GM23338 (cell line): Measurements from ENCODE around the gene CACTIN. TPM values are rescaled to one million over a fixed set of nuclear protein-coding genes. Genes with fewer than 3 reads are reported as not detected.
A peak's percentile ranks its signal among the peaks of the same experiment; 100 is the strongest.

Experiments used
- ATAC-seq: fragments of 200-7000 bp; cut with Tn5 transposase; 3 replicates; pipeline ENCODE4 v1.9.1; 2020
- DNase-seq: peaks from one replicate; pipeline ENCODE4 v3.0.0-alpha.2; 2015; ENCODE audit warnings: low spot score
- H2AFZ ChIP-seq: fragments of 200-600 bp; sonication (generic); 2 replicates; pipeline ENCODE4 v1.8.0; 2016; ENCODE audit warnings: antibody characterized with exemption, mild to moderate bottlenecking, moderate library complexity
- H3F3A ChIP-seq: fragments of 200-600 bp; sonication (generic); replicated peaks from 2 replicates; pipeline ENCODE4 v1.8.0; 2017; ENCODE audit warnings: antibody characterized with exemption, mixed run types, low read depth
- H3K27ac ChIP-seq: fragments of 200-600 bp; sonication (generic); 2 replicates; pipeline ENCODE4 v1.6.1; 2016; ENCODE audit warnings: low read depth
- H3K27me3 ChIP-seq: fragments of 200-600 bp; sonication (generic); 2 replicates; pipeline ENCODE4 v1.8.0; 2016; ENCODE audit warnings: mild to moderate bottlenecking, mixed run types, moderate library complexity; ENCODE audit not compliant: insufficient read depth
- H3K36me3 ChIP-seq: fragments of 200-600 bp; sonication (generic); 2 replicates; pipeline ENCODE4 v1.8.0; 2016; ENCODE audit warnings: mild to moderate bottlenecking; ENCODE audit not compliant: insufficient read depth
- H3K4me1 ChIP-seq: fragments of 200-600 bp; sonication (generic); 2 replicates; pipeline ENCODE4 v1.8.0; 2016; ENCODE audit warnings: mild to moderate bottlenecking, moderate library complexity; ENCODE audit not compliant: insufficient read depth
- H3K4me2 ChIP-seq: fragments of 200-600 bp; sonication (generic); 2 replicates; pipeline ENCODE4 v1.7.1; 2017; ENCODE audit warnings: mixed run types
- H3K4me3 ChIP-seq: fragments of 200-600 bp; sonication (generic); 2 replicates; pipeline ENCODE4 v1.6.1; 2016; ENCODE audit warnings: mixed run types
- H3K79me2 ChIP-seq: fragments of 200-600 bp; sonication (generic); replicated peaks from 2 replicates; pipeline ENCODE4 v1.8.0; 2017; ENCODE audit warnings: mild to moderate bottlenecking; ENCODE audit not compliant: insufficient read depth
- H3K9me2 ChIP-seq: fragments of 200-600 bp; sonication (generic); 2 replicates; pipeline ENCODE4 v1.8.0; 2017; ENCODE audit not compliant: insufficient read depth
- H4K20me1 ChIP-seq: fragments of 200-600 bp; sonication (generic); replicated peaks from 2 replicates; pipeline ENCODE4 v1.8.0; 2017; ENCODE audit warnings: mild to moderate bottlenecking; ENCODE audit not compliant: insufficient read depth
- H3K27ac Mint-ChIP-seq: 2 replicates; pipeline ENCODE4 v1.8.0; 2020; ENCODE audit warnings: inconsistent platforms, mild to moderate bottlenecking, moderate library complexity, mixed read lengths
- H3K27me3 Mint-ChIP-seq: 3 replicates; pipeline ENCODE4 v1.8.0; 2022; ENCODE audit warnings: low read depth, mild to moderate bottlenecking, moderate library complexity, mixed read lengths, inconsistent platforms; ENCODE audit not compliant: insufficient read depth, poor library complexity
- H3K36me3 Mint-ChIP-seq: 3 replicates; pipeline ENCODE4 v1.8.0; 2021; ENCODE audit warnings: low read depth, mild to moderate bottlenecking, inconsistent platforms, moderate library complexity, mixed read lengths
- H3K4me1 Mint-ChIP-seq: 3 replicates; pipeline ENCODE4 v1.8.0; 2020; ENCODE audit warnings: mild to moderate bottlenecking, inconsistent platforms, mixed read lengths
- H3K4me3 Mint-ChIP-seq: 3 replicates; pipeline ENCODE4 v1.8.0; 2021; ENCODE audit warnings: moderate library complexity, mild to moderate bottlenecking, inconsistent platforms, mixed read lengths
- H3K9me3 Mint-ChIP-seq: 3 replicates; pipeline ENCODE4 v1.8.0; 2020; ENCODE audit warnings: moderate library complexity, mild to moderate bottlenecking, inconsistent platforms, mixed read lengths
- CREB1 ChIP-seq: fragments of 250-450 bp; sonication (Bioruptor Pico); IDR thresholded peaks from 2 replicates; pipeline ENCODE4 v1.5.0; 2020; ENCODE audit warnings: low read depth, mild to moderate bottlenecking, moderate library complexity
- EZH2phosphoT487 ChIP-seq: fragments of 200-600 bp; sonication (generic); IDR thresholded peaks from one replicate; pipeline ENCODE4 v1.8.1; 2018; ENCODE audit warnings: antibody characterized with exemption; ENCODE audit not compliant: unreplicated experiment
- ZNF114 ChIP-seq: fragments of 250-450 bp; sonication (Bioruptor Pico); IDR thresholded peaks from 2 replicates; pipeline ENCODE4 v1.5.0; 2020; ENCODE audit warnings: mild to moderate bottlenecking, moderate library complexity
- polyA plus RNA-seq: library from polyadenylated mRNA; unstranded; fragments of >200 nt; fragmentation: Nextera tagmentation; extraction: Ambion mirVana; gene quantifications from 2 replicates; pipeline ENCODE4 v1.2.1, GENCODE V29; 2016
- total RNA-seq: library from RNA; depleted of rRNA; stranded (reverse); fragments of >200 nt; shearing (Covaris generic); gene quantifications from 2 replicates; pipeline ENCODE4 v1.2.3, GENCODE V29; 2014
- TF ChIP-seq, protein P1 (sequence below), 2 experiments: fragments of 200-600 bp in 1 of 2; sonication (generic) in 1 of 2; conservative IDR thresholded peaks; 2 replicates each; pipeline versions ENCODE4 v1.5.1 to v1.6.1; 2016 to 2017; ENCODE audit warnings: antibody characterized with exemption in 2 of 2, low read depth in 2 of 2, mild to moderate bottlenecking in 2 of 2, moderate library complexity in 1 of 2
- TF ChIP-seq, protein P2 (sequence below): IDR thresholded peaks from one replicate; pipeline ENCODE4 v1.6.1; 2018; ENCODE audit warnings: antibody characterized with exemption; ENCODE audit not compliant: unreplicated experiment

The CACTIN gene
- total and polyA plus RNA-seq, 2 experiments from 2014 or later = 14.3 to 47.4 TPM

DNA sequence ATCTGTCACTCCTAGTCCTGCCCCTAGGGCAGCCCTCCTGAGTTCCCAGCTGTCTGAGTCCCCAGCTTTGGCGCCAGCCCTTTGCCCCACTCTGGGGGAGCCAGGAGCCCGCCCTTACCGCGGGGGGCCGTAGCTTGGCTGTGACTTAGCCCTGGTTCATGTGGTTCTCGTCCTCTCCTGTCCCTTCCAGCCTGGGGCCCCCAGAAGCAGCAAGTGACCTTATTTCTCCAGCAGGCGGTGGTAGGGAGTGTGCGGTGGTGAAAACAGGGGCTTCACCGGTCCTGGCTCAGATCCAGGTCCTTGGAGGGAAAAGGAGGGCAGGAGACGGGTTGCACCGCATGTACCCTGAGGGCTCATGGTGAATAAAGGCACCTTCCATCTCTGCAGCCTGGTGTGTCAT is 33.4 kb downstream of the CACTIN start:
- H3K4me1 ChIP-seq = no peaks in the 10 kb centered on the region
- no peak overlapping the region for H3K4me2 ChIP-seq
- DNase-seq (peak; percentile 75), ATAC-seq (peak; percentile 95)
- peaks cover 3% of the 10 kb centered on the region; the same call in 2 of the 3 replicates for H3K36me3 Mint-ChIP-seq
- H3K79me2 ChIP-seq = no peaks in the 10 kb centered on the region
- H3K27ac Mint-ChIP-seq = no peak overlapping the region
- TF ChIP-seq, protein P1, sequence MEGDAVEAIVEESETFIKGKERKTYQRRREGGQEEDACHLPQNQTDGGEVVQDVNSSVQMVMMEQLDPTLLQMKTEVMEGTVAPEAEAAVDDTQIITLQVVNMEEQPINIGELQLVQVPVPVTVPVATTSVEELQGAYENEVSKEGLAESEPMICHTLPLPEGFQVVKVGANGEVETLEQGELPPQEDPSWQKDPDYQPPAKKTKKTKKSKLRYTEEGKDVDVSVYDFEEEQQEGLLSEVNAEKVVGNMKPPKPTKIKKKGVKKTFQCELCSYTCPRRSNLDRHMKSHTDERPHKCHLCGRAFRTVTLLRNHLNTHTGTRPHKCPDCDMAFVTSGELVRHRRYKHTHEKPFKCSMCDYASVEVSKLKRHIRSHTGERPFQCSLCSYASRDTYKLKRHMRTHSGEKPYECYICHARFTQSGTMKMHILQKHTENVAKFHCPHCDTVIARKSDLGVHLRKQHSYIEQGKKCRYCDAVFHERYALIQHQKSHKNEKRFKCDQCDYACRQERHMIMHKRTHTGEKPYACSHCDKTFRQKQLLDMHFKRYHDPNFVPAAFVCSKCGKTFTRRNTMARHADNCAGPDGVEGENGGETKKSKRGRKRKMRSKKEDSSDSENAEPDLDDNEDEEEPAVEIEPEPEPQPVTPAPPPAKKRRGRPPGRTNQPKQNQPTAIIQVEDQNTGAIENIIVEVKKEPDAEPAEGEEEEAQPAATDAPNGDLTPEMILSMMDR (conservative IDR thresholded peaks at IDR 0.05; ENCODE audit: low read depth in 2 of 2) = peak; percentile 51 to 70
- TF ChIP-seq ZNF114 (CRISPR knock-in tag) = no peak
- no peaks in the 10 kb centered on the region for H3K4me1 Mint-ChIP-seq
- H3K9me3 Mint-ChIP-seq = peaks cover 17% of the 10 kb centered on the region
- no peak overlapping the region for H3K27ac ChIP-seq
- peaks cover 6% of the 10 kb centered on the region; the same call in 1 of the 2 replicates for H3F3A ChIP-seq
- no peak overlapping the region for H2AFZ ChIP-seq
- H3K36me3 ChIP-seq = no peaks in the 10 kb centered on the region
- no peaks in the 10 kb centered on the region for H4K20me1 ChIP-seq
- no peak overlapping the region for H3K4me3 ChIP-seq
- peaks cover 10% of the 10 kb centered on the region for H3K27me3 ChIP-seq
- peaks cover 6% of the 10 kb centered on the region for H3K27me3 Mint-ChIP-seq
- no peak overlapping the region for H3K4me3 Mint-ChIP-seq
- no peaks in the 10 kb centered on the region for H3K9me2 ChIP-seq

DNA sequence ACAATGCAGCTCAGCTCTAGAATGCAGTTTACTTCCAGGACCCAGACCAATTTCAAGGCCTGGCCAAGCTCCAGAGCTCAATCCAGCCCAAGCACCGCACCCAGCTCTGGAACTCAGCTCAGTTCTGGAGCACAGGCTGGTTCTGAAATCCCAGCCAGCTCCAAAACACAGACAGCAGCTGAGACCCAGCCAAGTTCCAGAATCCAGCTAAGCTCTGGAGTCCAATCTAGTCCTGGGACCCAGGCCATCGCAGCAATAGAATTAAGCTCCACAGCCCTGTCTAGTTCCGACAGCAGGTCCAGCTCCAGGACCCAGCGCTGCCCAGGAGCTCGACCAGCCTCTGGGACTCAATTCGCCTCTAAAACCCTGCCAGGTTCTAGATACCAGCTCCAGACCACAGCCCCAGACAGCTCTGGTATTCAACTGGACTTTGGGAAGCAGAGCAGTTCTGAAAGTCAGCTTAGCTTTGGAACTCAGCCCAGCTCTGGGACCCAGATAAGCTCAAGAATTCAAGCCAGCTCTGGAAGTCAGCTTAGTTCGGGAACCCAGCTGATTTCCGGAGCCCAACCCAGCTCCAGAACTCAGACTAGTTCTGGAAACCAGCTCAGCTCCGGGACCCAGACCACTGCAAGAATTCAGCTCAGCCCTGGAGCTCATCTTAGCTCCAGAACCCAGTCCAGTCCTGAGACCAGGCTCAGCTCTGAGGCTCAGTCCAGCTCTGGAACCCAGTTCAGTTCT is 34.5 kb downstream of the CACTIN start:
- Histone ChIP-seq H4K20me1 (no peaks in the 10 kb centered on the region), H3K79me2 (no peaks in the 10 kb centered on the region), H3K4me2 (no peak overlapping the region), H3K9me2 (no peaks in the 10 kb centered on the region), H3K4me3 (no peak overlapping the region), H3K27me3 (peaks cover 10% of the 10 kb centered on the region), H2AFZ (no peak overlapping the region), H3F3A (peaks cover 6% of the 10 kb centered on the region; the same call in 1 of the 2 replicates), H3K27ac (no peak overlapping the region), H3K36me3 (no peaks in the 10 kb centered on the region), H3K4me1 (no peaks in the 10 kb centered on the region)
- no peak overlapping the region for H3K4me3 Mint-ChIP-seq
- H3K9me3 Mint-ChIP-seq = peaks cover 17% of the 10 kb centered on the region
- DNase-seq (no peak), ATAC-seq (no peak)
- no peak for TF ChIP-seq EZH2phosphoT487
- TF ChIP-seq, protein P1 (conservative IDR thresholded peaks at IDR 0.05; ENCODE audit: low read depth in 2 of 2) = no peak
- no peak for TF ChIP-seq CREB1
- TF ChIP-seq, protein P2, sequence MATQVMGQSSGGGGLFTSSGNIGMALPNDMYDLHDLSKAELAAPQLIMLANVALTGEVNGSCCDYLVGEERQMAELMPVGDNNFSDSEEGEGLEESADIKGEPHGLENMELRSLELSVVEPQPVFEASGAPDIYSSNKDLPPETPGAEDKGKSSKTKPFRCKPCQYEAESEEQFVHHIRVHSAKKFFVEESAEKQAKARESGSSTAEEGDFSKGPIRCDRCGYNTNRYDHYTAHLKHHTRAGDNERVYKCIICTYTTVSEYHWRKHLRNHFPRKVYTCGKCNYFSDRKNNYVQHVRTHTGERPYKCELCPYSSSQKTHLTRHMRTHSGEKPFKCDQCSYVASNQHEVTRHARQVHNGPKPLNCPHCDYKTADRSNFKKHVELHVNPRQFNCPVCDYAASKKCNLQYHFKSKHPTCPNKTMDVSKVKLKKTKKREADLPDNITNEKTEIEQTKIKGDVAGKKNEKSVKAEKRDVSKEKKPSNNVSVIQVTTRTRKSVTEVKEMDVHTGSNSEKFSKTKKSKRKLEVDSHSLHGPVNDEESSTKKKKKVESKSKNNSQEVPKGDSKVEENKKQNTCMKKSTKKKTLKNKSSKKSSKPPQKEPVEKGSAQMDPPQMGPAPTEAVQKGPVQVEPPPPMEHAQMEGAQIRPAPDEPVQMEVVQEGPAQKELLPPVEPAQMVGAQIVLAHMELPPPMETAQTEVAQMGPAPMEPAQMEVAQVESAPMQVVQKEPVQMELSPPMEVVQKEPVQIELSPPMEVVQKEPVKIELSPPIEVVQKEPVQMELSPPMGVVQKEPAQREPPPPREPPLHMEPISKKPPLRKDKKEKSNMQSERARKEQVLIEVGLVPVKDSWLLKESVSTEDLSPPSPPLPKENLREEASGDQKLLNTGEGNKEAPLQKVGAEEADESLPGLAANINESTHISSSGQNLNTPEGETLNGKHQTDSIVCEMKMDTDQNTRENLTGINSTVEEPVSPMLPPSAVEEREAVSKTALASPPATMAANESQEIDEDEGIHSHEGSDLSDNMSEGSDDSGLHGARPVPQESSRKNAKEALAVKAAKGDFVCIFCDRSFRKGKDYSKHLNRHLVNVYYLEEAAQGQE = no peak
- H3K4me1 Mint-ChIP-seq = no peaks in the 10 kb centered on the region
- H3K36me3 Mint-ChIP-seq = peaks cover 3% of the 10 kb centered on the region; the same call in 2 of the 3 replicates
- H3K27me3 Mint-ChIP-seq = peaks cover 8% of the 10 kb centered on the region
- no peak overlapping the region for H3K27ac Mint-ChIP-seq
